HCT116 (cell line): ENCODE measurements around the gene NRN1.

Source experiments
- CTCF ChIP-seq, 3 experiments: fragments of 200-600 bp in 1 of 3; sonication (generic) in 1 of 3; IDR thresholded peaks in 2 of 3; conservative IDR thresholded peaks in 1 of 3; 2 replicates each; pipeline ENCODE4 v1.5.1; 2012 to 2017; ENCODE audit warnings: low read depth in 2 of 3, low read length in 2 of 3, antibody characterized with exemption in 1 of 3, borderline replicate concordance in 1 of 3, control low read depth in 1 of 3, mild to moderate bottlenecking in 1 of 3, mixed read lengths in 1 of 3, mixed run types in 1 of 3, moderate library complexity in 1 of 3; ENCODE audit not compliant: insufficient read depth in 1 of 3
- EZH2 ChIP-seq: fragments of 200-600 bp; sonication (generic); IDR thresholded peaks from 2 replicates; pipeline ENCODE4 v1.6.1; 2017; ENCODE audit warnings: antibody characterized with exemption, mixed run types
- JUND ChIP-seq: IDR thresholded peaks from 2 replicates; pipeline ENCODE4 v1.6.1; 2012
- POLR2A ChIP-seq: IDR thresholded peaks from 2 replicates; pipeline ENCODE4 v1.7.0; 2011; ENCODE audit warnings: borderline replicate concordance; ENCODE audit not compliant: insufficient read depth, insufficient read length; ENCODE audit errors: extremely low read depth
- POLR2AphosphoS5 ChIP-seq: IDR thresholded peaks from 2 replicates; pipeline ENCODE4 v1.6.1; 2011; ENCODE audit warnings: mild to moderate bottlenecking, low read depth, low read length, moderate library complexity
- REST ChIP-seq: IDR thresholded peaks from 2 replicates; pipeline ENCODE4 v1.6.1; 2012; ENCODE audit warnings: low read depth
- SIN3A ChIP-seq: IDR thresholded peaks from 2 replicates; pipeline ENCODE4 v1.6.1; 2012; ENCODE audit warnings: low read depth
- TCF7L2 ChIP-seq: IDR thresholded peaks from 2 replicates; pipeline ENCODE4 v1.7.0; 2011; ENCODE audit warnings: borderline replicate concordance, inconsistent platforms; ENCODE audit not compliant: insufficient read depth, insufficient read length; ENCODE audit errors: extremely low read depth

- TF ChIP-seq CTCF (IDR thresholded peaks at IDR 0.05 in 2 of 3, conservative IDR thresholded peaks at IDR 0.05 in 1 of 3; ENCODE audit: borderline replicate concordance in 1 of 3, insufficient read depth in 1 of 3, low read depth in 2 of 3, low read length in 2 of 3) (no peak), POLR2AphosphoS5 (no peak), POLR2A (no peak), EZH2 (no peak), TCF7L2 (no peak), REST (no peak), SIN3A (no peak), JUND (no peak)
Measured at GRCh38 chr6:5961836-5962235, 44.9 kb downstream of the NRN1 start.
